GM12891 (cell line): ENCODE results near the gene RNF151.
A peak's percentile ranks its signal among the peaks of the same experiment; 100 is the strongest.

ENCODE experiments used
- POLR2A ChIP-seq: IDR thresholded peaks from 2 replicates; pipeline ENCODE4 v1.6.1; 2011; ENCODE audit warnings: low read depth, low read length, control low read depth
- POLR2AphosphoS5 ChIP-seq: IDR thresholded peaks from 2 replicates; pipeline ENCODE4 v1.6.1; 2011; ENCODE audit warnings: low read depth, low read length, control low read depth
- POU2F2 ChIP-seq: IDR thresholded peaks from 2 replicates; pipeline ENCODE4 v1.6.1; 2011; ENCODE audit warnings: low read depth, mild to moderate bottlenecking, control low read depth, low read length, moderate library complexity
- SPI1 ChIP-seq: IDR thresholded peaks from 2 replicates; pipeline ENCODE4 v1.6.1; 2011; ENCODE audit warnings: low read depth, low read length, control low read depth
- TAF1 ChIP-seq: IDR thresholded peaks from 2 replicates; pipeline ENCODE4 v1.6.1; 2011; ENCODE audit warnings: low read depth, low read length, control low read depth

GRCh38 chr16:1991948-1992703 is 25.5 kb downstream of the RNF151 start:
- TF ChIP-seq POLR2A (peak; percentile 35; the same call in 1 of the 2 replicates), SPI1 (no peak), POLR2AphosphoS5 (0 out of 2 replicates have a peak, but pooled peaks have one; percentile 22), TAF1 (0 out of 2 replicates have a peak, but pooled peaks have one; percentile 24), POU2F2 (no peak)
